ENCODE data around the gene CENPE. TPM values are rescaled to one million over a fixed set of nuclear protein-coding genes. Genes with fewer than 3 reads are reported as not detected.

Gene CENPE
- total and polyA plus RNA-seq, 4 donors = 0.25 to 20.9 (median 0.72) TPM

- DNase-seq (ENCODE audit: low spot score) = no peak
- H3K9me3 ChIP-seq (ENCODE audit: control insufficient read depth in 4 of 4, low read length in 3 of 4) = no peaks in the 10 kb centered on the region
- H3K4me1 ChIP-seq (ENCODE audit: control insufficient read depth in 4 of 4, insufficient read depth in 4 of 4, low read length in 3 of 4) = peaks cover 0 to 3% (median 0%) of the 10 kb centered on the region in 4 donors
- H3K9ac ChIP-seq (ENCODE audit: low read depth in 1 of 2, low read length in 2 of 2) = no peak overlapping the region
- 91% methylated on average over 2 of the region's 2 CpGs for WGBS
- H3K27ac ChIP-seq (ENCODE audit: low read depth in 1 of 2, low read length in 2 of 2) = peak overlapping the region; percentile 1 to 32
- TF ChIP-seq CTCF (IDR thresholded peaks at IDR 0.05; ENCODE audit: low read depth, low read length, missing input control) = no peak
- peak in 1 of 2 donors; percentile 11 for TF ChIP-seq JUND (IDR thresholded peaks at IDR 0.05)
- TF ChIP-seq REST (IDR thresholded peaks at IDR 0.05) = no peak
- no peak for TF ChIP-seq HNF4A (conservative IDR thresholded peaks at IDR 0.05)
- H3K36me3 ChIP-seq (ENCODE audit: control insufficient read depth in 4 of 4, insufficient read depth in 3 of 4, low read depth in 1 of 4, low read length in 3 of 4) = peaks cover 0 to 7% (median 3%) of the 10 kb centered on the region in 4 donors
- no peaks in the 10 kb centered on the region for H3K27me3 ChIP-seq (ENCODE audit: control insufficient read depth in 4 of 4, insufficient read depth in 4 of 4, low read length in 3 of 4)
- H3K4me3 ChIP-seq (ENCODE audit: low read depth in 1 of 3, low read length in 3 of 3) = no peak overlapping the region
Observed at GRCh38 chr4:103067841-103068547, 130.1 kb downstream of the CENPE start.

GRCh38 chr4:103060453-103061148 is 137.5 kb downstream of the CENPE start:
- 56% methylated on average over 2 of the region's 2 CpGs for WGBS
- Histone ChIP-seq H3K27me3 (ENCODE audit: control insufficient read depth in 4 of 4, insufficient read depth in 4 of 4, low read length in 3 of 4) (no peaks in the 10 kb centered on the region), H3K9ac (ENCODE audit: low read depth in 1 of 2, low read length in 2 of 2) (peak overlapping the region in 1 of 2 donors; percentile 53), H3K36me3 (ENCODE audit: control insufficient read depth in 4 of 4, insufficient read depth in 3 of 4, low read depth in 1 of 4, low read length in 3 of 4) (no peaks in the 10 kb centered on the region), H3K4me3 (ENCODE audit: low read depth in 1 of 3, low read length in 3 of 3) (no peak overlapping the region), H3K9me3 (ENCODE audit: control insufficient read depth in 4 of 4, low read length in 3 of 4) (no peaks in the 10 kb centered on the region), H3K27ac (ENCODE audit: low read depth in 1 of 2, low read length in 2 of 2) (peak overlapping the region; percentile 75 to 87), H3K4me1 (ENCODE audit: control insufficient read depth in 4 of 4, insufficient read depth in 4 of 4, low read length in 3 of 4) (peaks cover 0 to 15% (median 8%) of the 10 kb centered on the region in 4 donors)
- no peak for DNase-seq (ENCODE audit: low spot score)
- TF ChIP-seq NR2F2 (IDR thresholded peaks at IDR 0.05) = no peak
- TF ChIP-seq ATF3 (IDR thresholded peaks at IDR 0.05) = no peak
- TF ChIP-seq HNF4A (conservative IDR thresholded peaks at IDR 0.05) = peak; percentile 64 to 73
- TF ChIP-seq CTCF (IDR thresholded peaks at IDR 0.05; ENCODE audit: low read depth, low read length, missing input control) = no peak
- no peak for TF ChIP-seq TAF1 (conservative IDR thresholded peaks at IDR 0.05)
- no peak for TF ChIP-seq JUND (IDR thresholded peaks at IDR 0.05)
- TF ChIP-seq RAD21 (IDR thresholded peaks at IDR 0.05) = no peak
- TF ChIP-seq RXRA (IDR thresholded peaks at IDR 0.05) = peak; percentile 38 to 47
- TF ChIP-seq SP1 (IDR thresholded peaks at IDR 0.05) = peak; percentile 34
- peak; percentile 14 for TF ChIP-seq ZBTB33 (IDR thresholded peaks at IDR 0.05)
- TF ChIP-seq REST (IDR thresholded peaks at IDR 0.05) = peak; percentile 29
- peak; percentile 43 for TF ChIP-seq YY1 (IDR thresholded peaks at IDR 0.05)
- TF ChIP-seq GABPA (IDR thresholded peaks at IDR 0.05 in 1 of 2, conservative IDR thresholded peaks at IDR 0.05 in 1 of 2) = no peak
- TF ChIP-seq FOXA2 (IDR thresholded peaks at IDR 0.05) = no peak
- no peak for TF ChIP-seq FOXA1 (IDR thresholded peaks at IDR 0.05)
- TF ChIP-seq EGR1 (IDR thresholded peaks at IDR 0.05; ENCODE audit: low read depth in 2 of 2) = no peak

Data from liver (tissue), 9 donors.